ENCODE data around the gene SFTPB.

SFTPB gene

GRCh38 chr2:85707304-85707703, 39.3 kb upstream of the SFTPB start:
- DNase-seq = peak; percentile 74
- Mint-ChIP-seq H3K4me1 (peaks cover 46% of the 10 kb centered on the region), H3K4me3 (no peak overlapping the region), H3K27me3 (peaks cover 41% of the 10 kb centered on the region), H3K27ac (peak overlapping the region; percentile 39), H3K36me3 (no peaks in the 10 kb centered on the region), H3K9me3 (no peaks in the 10 kb centered on the region)
- CTCF ChIA-PET = interaction anchor here (0.6 to 7.3 kb wide), 19 partner anchors 8 to 323 kb away, joined by 3 to 96 read pairs (median 5); partner anchors contain the start of gene GNLY

- no peaks in the 10 kb centered on the region for H3K36me3 Mint-ChIP-seq
- H3K4me1 Mint-ChIP-seq = peaks cover 48% of the 10 kb centered on the region
- H3K27me3 Mint-ChIP-seq = peaks cover 38% of the 10 kb centered on the region
- H3K4me3 Mint-ChIP-seq = no peak overlapping the region
- DNase-seq = no peak
- peak overlapping the region; percentile 39 for H3K27ac Mint-ChIP-seq
- CTCF ChIA-PET = interaction anchor here (0.9 to 7.3 kb wide), 19 partner anchors 9 to 112 kb away, joined by 3 to 96 read pairs (median 5); partner anchors contain the start of gene GNLY
- no peaks in the 10 kb centered on the region for H3K9me3 Mint-ChIP-seq
Measured at GRCh38 chr2:85706599-85707296, 38.7 kb upstream of the SFTPB start.

DNA sequence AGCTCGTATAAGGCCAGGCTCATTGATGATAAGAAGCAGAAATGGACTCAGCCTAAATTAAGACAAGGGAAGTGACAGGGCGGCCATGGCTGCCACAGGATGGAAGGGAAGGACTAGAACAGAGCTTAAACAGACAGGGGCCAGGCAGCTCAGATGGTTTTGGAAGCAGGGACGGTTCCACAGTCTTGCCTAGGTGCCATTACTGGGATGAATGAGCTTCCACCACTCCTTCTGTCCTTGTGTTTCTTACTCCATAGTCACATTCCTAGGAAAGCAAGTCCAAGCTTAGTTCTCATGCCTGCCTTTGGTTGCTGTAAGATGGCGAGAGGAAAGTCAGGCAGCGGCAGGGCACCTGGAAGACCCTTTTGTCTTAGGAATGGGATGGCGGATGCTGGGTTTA, 38.1 kb upstream of the SFTPB start:
- Mint-ChIP-seq H3K4me3 (no peak overlapping the region), H3K9me3 (no peaks in the 10 kb centered on the region), H3K27me3 (peaks cover 38% of the 10 kb centered on the region), H3K4me1 (peaks cover 48% of the 10 kb centered on the region), H3K36me3 (no peaks in the 10 kb centered on the region), H3K27ac (no peak overlapping the region)
- CTCF ChIA-PET = interaction anchor here (0.8 to 7.3 kb wide), 15 partner anchors 10 to 286 kb away, joined by 3 to 96 read pairs (median 4); no protein-coding TSS in a partner anchor
- no peak for DNase-seq

GRCh38 chr2:85705680-85706039, 37.7 kb upstream of the SFTPB start:
- Mint-ChIP-seq H3K27ac (no peak overlapping the region), H3K4me1 (peaks cover 48% of the 10 kb centered on the region), H3K9me3 (no peaks in the 10 kb centered on the region), H3K4me3 (no peak overlapping the region), H3K36me3 (no peaks in the 10 kb centered on the region), H3K27me3 (peaks cover 35% of the 10 kb centered on the region)
- CTCF ChIA-PET = interaction anchor here (0.8 to 7.3 kb wide), 14 partner anchors 10 to 286 kb away, joined by 3 to 96 read pairs (median 4); no protein-coding TSS in a partner anchor
- DNase-seq = no peak

DNA sequence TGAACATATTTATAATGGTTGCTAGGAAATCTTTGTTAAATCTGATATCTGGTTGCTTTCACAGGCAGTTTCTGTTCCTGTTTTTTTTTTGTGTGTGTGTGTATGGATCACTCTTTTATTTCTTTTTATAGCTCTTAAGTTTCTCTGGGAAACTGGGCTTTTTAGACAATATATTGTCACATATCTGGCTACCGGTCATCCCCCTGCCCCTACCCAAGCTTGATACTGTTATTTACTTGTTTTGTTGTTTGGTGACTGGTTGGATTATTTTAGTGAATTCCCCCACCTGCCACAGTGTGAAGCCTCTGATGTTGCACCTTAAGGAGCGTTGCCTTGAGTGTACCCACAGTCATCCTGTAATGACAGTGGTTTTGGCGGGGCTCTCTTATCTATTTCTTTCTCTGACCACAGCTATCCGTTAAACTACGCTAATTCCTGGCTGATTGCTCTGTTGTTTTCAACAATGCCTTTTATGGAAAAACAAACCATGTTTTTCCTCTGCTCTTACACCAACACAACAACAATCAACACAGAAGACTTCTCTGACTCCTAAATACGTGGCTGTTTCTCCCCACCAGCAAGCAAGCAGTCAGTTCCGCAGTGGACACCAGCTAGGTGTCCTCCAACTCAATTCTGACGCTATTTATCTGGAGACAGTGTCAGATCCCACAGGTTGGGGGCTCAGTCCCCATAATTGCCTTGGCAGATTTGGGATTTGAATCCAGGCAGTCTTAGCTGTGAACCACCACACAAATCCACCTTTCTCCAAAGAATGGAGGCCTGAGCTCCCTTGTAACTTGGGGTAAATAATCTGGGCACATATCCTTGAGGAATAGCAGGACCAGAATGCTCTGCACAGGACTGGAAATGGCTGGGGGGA, 37.0 kb upstream of the SFTPB start:
- DNase-seq = no peak
- Mint-ChIP-seq H3K27ac (peak overlapping the region; percentile 75), H3K4me3 (no peak overlapping the region), H3K27me3 (peaks cover 29% of the 10 kb centered on the region), H3K4me1 (peaks cover 42% of the 10 kb centered on the region), H3K36me3 (no peaks in the 10 kb centered on the region), H3K9me3 (no peaks in the 10 kb centered on the region)
- CTCF ChIA-PET = interaction anchor here (0.8 to 7.3 kb wide), 10 partner anchors 11 to 285 kb away, joined by 3 to 96 read pairs (median 4); no protein-coding TSS in a partner anchor

GRCh38 chr2:85704038-85704437, 36.0 kb upstream of the SFTPB start:
- CTCF ChIA-PET = interaction anchor here (1.2 to 7.3 kb wide), 6 partner anchors 11 to 110 kb away, joined by 3 to 96 read pairs (median 8); no protein-coding TSS in a partner anchor
- peaks cover 40% of the 10 kb centered on the region for H3K4me1 Mint-ChIP-seq
- peak overlapping the region; percentile 6 for H3K27ac Mint-ChIP-seq
- H3K36me3 Mint-ChIP-seq = no peaks in the 10 kb centered on the region
- DNase-seq = no peak
- H3K27me3 Mint-ChIP-seq = peaks cover 24% of the 10 kb centered on the region
- H3K9me3 Mint-ChIP-seq = no peaks in the 10 kb centered on the region
- H3K4me3 Mint-ChIP-seq = no peak overlapping the region

GRCh38 chr2:85703329-85703728, 35.3 kb upstream of the SFTPB start:
- Mint-ChIP-seq H3K9me3 (no peaks in the 10 kb centered on the region), H3K36me3 (no peaks in the 10 kb centered on the region), H3K4me3 (no peak overlapping the region), H3K4me1 (peaks cover 44% of the 10 kb centered on the region), H3K27ac (no peak overlapping the region), H3K27me3 (peaks cover 27% of the 10 kb centered on the region)
- DNase-seq = no peak
- CTCF ChIA-PET = interaction anchor here (0.6 to 5.5 kb wide), 3 partner anchors 30 to 111 kb away, joined by 3 to 34 read pairs (median 11); no protein-coding TSS in a partner anchor

DNA sequence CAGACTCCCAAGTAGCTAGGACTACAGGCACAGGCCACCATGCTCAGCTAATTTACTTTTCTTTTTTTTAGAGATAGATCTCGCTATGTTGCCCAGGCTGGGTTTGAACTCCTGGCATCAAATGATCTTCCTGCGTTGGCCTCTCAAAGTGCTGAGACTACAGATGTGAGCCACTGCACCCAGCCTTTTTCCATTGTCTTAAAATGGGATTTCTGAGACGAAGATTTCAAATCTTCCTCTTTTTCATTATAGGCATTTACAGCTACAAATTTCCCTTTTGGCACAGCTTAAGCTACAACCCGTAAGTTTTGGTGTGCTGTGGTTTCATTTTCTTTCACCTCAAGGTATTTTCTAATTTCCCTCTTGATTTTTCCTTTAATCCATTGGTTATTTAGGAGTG, 34.8 kb upstream of the SFTPB start:
- no peak overlapping the region for H3K27ac Mint-ChIP-seq
- peaks cover 32% of the 10 kb centered on the region for H3K27me3 Mint-ChIP-seq
- no peaks in the 10 kb centered on the region for H3K9me3 Mint-ChIP-seq
- H3K36me3 Mint-ChIP-seq = no peaks in the 10 kb centered on the region
- CTCF ChIA-PET = interaction anchor here (0.6 kb wide), 1 partner anchor 29 kb away, joined by 3 read pairs; no protein-coding TSS in a partner anchor
- DNase-seq = no peak
- H3K4me1 Mint-ChIP-seq = peaks cover 47% of the 10 kb centered on the region
- no peak overlapping the region for H3K4me3 Mint-ChIP-seq

- no peaks in the 10 kb centered on the region for H3K36me3 Mint-ChIP-seq
- no peak overlapping the region for H3K27ac Mint-ChIP-seq
- CTCF ChIA-PET = interaction anchor here (1.2 kb wide), 1 partner anchor 21 kb away, joined by 4 read pairs; no protein-coding TSS in a partner anchor
- peaks cover 45% of the 10 kb centered on the region for H3K4me1 Mint-ChIP-seq
- H3K27me3 Mint-ChIP-seq = peaks cover 38% of the 10 kb centered on the region
- H3K9me3 Mint-ChIP-seq = no peaks in the 10 kb centered on the region
- no peak overlapping the region for H3K4me3 Mint-ChIP-seq
- DNase-seq = no peak
Measured at GRCh38 chr2:85702172-85702571, 34.2 kb upstream of the SFTPB start.

DNA sequence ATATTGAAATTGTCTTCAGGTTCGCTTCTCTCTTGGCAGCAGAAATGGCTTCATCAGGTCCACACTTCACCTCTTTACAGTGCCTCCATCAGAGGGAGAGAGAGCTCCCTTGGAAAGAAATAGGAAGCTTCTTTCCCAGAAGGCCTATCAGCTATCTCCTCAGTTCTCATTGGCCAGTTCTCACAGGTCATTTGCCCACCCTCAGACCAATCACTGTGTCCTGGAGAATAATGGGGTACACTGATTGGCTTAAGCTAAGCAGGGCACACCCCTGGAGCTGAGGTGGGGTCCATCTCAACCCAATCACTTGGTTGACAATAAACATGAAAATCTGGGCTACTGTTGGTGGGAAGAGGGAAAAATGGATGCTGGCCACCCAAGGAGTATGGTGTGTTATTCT, 31.3 kb upstream of the SFTPB start:
- Mint-ChIP-seq H3K27me3 (peaks cover 53% of the 10 kb centered on the region), H3K9me3 (no peaks in the 10 kb centered on the region), H3K36me3 (no peaks in the 10 kb centered on the region), H3K4me1 (peaks cover 23% of the 10 kb centered on the region), H3K27ac (no peak overlapping the region), H3K4me3 (no peak overlapping the region)
- CTCF ChIA-PET = interaction anchor here (0.9 to 3.9 kb wide), 4 partner anchors 9 to 54 kb away, joined by 3 to 18 read pairs (median 4); no protein-coding TSS in a partner anchor
- no peak for DNase-seq

- no peak overlapping the region for H3K27ac Mint-ChIP-seq
Measured at GRCh38 chr2:85698880-85699254, 30.9 kb upstream of the SFTPB start.

DNA sequence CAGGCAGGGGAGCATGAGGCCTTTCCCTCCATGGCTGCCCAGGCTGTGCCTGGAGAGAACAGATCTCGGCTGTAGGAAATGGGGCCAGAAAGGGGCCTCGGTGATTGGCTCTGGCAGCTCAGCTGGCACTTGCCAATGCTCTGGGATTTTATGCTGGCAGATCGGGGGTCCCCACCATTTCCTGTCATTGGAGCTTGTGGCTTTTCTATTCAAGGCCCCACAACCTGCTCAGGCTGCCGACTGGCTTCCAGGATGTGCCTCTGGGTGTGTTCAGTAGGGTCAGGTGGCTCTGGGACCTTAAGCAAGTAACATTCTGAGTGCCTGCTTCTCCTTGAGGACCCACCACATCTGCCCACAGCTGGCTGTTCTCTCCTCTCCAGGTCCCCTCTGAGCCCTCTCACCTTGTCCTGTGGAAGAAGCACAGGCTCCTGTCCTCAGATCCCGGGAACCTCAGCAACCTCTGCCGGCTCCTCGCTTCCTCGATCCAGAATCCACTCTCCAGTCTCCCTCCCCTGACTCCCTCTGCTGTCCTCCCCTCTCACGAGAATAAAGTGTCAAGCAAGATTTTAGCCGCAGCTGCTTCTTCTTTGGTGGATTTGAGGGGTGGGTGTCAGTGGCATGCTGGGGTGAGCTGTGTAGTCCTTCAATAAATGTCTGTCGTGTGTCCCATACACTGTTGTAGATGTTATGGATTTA, 30.3 kb upstream of the SFTPB start:
- CTCF ChIA-PET = interaction anchor here (0.9 to 3.9 kb wide), 7 partner anchors 9 to 61 kb away, joined by 3 to 18 read pairs (median 4); no protein-coding TSS in a partner anchor
- Mint-ChIP-seq H3K27me3 (peaks cover 49% of the 10 kb centered on the region), H3K4me1 (peaks cover 19% of the 10 kb centered on the region), H3K27ac (no peak overlapping the region), H3K36me3 (no peaks in the 10 kb centered on the region), H3K4me3 (no peak overlapping the region), H3K9me3 (no peaks in the 10 kb centered on the region)
- DNase-seq = no peak

More at GRCh38 chr2:85698880-85699254, 30.9 kb upstream of the SFTPB start:
- Mint-ChIP-seq H3K4me1 (peaks cover 20% of the 10 kb centered on the region), H3K9me3 (no peaks in the 10 kb centered on the region), H3K36me3 (no peaks in the 10 kb centered on the region), H3K27me3 (peaks cover 53% of the 10 kb centered on the region), H3K4me3 (no peak overlapping the region)
- CTCF ChIA-PET = interaction anchor here (0.9 to 3.9 kb wide), 5 partner anchors 9 to 62 kb away, joined by 3 to 18 read pairs (median 4); no protein-coding TSS in a partner anchor
- no peak for DNase-seq

DNA sequence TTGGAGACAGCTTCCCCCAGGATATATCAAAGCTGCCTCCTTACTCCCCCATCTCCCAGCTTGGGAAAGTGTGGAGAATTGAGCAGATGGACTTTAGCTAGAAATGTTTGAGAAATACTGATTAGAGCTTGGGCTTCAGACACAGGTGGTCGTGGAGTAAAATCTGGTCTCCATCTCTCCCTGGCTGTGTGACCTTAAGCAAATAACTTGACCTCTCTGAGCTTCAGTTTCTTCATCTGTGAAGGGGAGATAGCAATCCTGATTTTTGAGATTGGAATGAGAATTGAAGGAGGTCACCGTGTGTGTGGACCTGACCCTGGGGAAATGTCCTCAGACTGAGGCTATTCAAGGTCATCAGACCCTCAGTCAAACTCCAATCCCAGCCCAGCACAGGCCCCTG, 29.7 kb upstream of the SFTPB start:
- peaks cover 48% of the 10 kb centered on the region for H3K27me3 Mint-ChIP-seq
- CTCF ChIA-PET = interaction anchor here (1.0 to 3.9 kb wide), 5 partner anchors 10 to 61 kb away, joined by 4 to 18 read pairs (median 6); no protein-coding TSS in a partner anchor
- H3K4me3 Mint-ChIP-seq = no peak overlapping the region
- DNase-seq = no peak
- no peaks in the 10 kb centered on the region for H3K36me3 Mint-ChIP-seq
- H3K27ac Mint-ChIP-seq = no peak overlapping the region
- H3K4me1 Mint-ChIP-seq = peaks cover 13% of the 10 kb centered on the region
- H3K9me3 Mint-ChIP-seq = no peaks in the 10 kb centered on the region
